NCI-H146 (cell line): ENCODE results near the gene TYW1.
"Not testable (repeated sequence)": the region's sequence is repeated elsewhere in the genome, so short reads cannot be mapped to it uniquely, and the experiment has no call there.

Source experiments
- DNase-seq: peaks from one replicate; lab custom pipeline; 2025; lab: John Stamatoyannopoulos, UW

TYW1 gene

GRCh38 chr7:67130766-67131165 is 134.1 kb downstream of the TYW1 start:
- DNase-seq, result not testable (repeated sequence)

GRCh38 chr7:67134912-67135311 is 138.3 kb downstream of the TYW1 start:
- not testable (repeated sequence) for DNase-seq

- DNase-seq, result not testable (repeated sequence)
Observed at GRCh38 chr7:67135617-67136486, 139.2 kb downstream of the TYW1 start.

- not testable (repeated sequence) for DNase-seq
Observed at GRCh38 chr7:67137489-67137888, 140.9 kb downstream of the TYW1 start.

GRCh38 chr7:67139876-67140275 is 143.2 kb downstream of the TYW1 start:
- DNase-seq, result not testable (repeated sequence)

- DNase-seq, result not testable (repeated sequence)
Observed at GRCh38 chr7:67141001-67141400, 144.4 kb downstream of the TYW1 start.

- not testable (repeated sequence) for DNase-seq
Observed at GRCh38 chr7:67143091-67143786, 146.6 kb downstream of the TYW1 start.

- not testable (repeated sequence) for DNase-seq
Observed at GRCh38 chr7:67145581-67146193, 149.1 kb downstream of the TYW1 start.

GRCh38 chr7:67149131-67149530 is 152.5 kb downstream of the TYW1 start:
- DNase-seq, result not testable (repeated sequence)

GRCh38 chr7:67154374-67154773 is 157.7 kb downstream of the TYW1 start:
- not testable (repeated sequence) for DNase-seq

- not testable (repeated sequence) for DNase-seq
Observed at GRCh38 chr7:67156064-67156463, 159.4 kb downstream of the TYW1 start.

- not testable (repeated sequence) for DNase-seq
Observed at GRCh38 chr7:67163285-67163684, 166.7 kb downstream of the TYW1 start.

- DNase-seq, result not testable (repeated sequence)
Observed at GRCh38 chr7:67171151-67171550, 174.5 kb downstream of the TYW1 start.

- DNase-seq, result not testable (repeated sequence)
Observed at GRCh38 chr7:67176730-67177129, 180.1 kb downstream of the TYW1 start.

- DNase-seq, result peak; percentile 78
Observed at GRCh38 chr7:67178915-67179688, 182.5 kb downstream of the TYW1 start.

- DNase-seq, result not testable (repeated sequence)
Observed at GRCh38 chr7:67182956-67183750, 186.5 kb downstream of the TYW1 start.

GRCh38 chr7:67184912-67185659 is 188.5 kb downstream of the TYW1 start:
- not testable (repeated sequence) for DNase-seq

GRCh38 chr7:67185660-67186129 is 189.1 kb downstream of the TYW1 start:
- not testable (repeated sequence) for DNase-seq

GRCh38 chr7:67189160-67189559 is 192.5 kb downstream of the TYW1 start:
- DNase-seq, result peak; percentile 13
